Endothelial cell of hepatic sinusoid (primary cell): ENCODE measurements around the gene SPATA16.

Source experiments
- in situ Hi-C: cut with HindIII; loops from 2 replicates; pipeline ENCODE4 v1.10.0; 2017; ENCODE audit warnings: low sequenced_read_pairs

SPATA16 gene

GRCh38 chr3:172844428-172844827, 296.6 kb downstream of the SPATA16 start:
- in situ Hi-C loops: no loop called here

DNA sequence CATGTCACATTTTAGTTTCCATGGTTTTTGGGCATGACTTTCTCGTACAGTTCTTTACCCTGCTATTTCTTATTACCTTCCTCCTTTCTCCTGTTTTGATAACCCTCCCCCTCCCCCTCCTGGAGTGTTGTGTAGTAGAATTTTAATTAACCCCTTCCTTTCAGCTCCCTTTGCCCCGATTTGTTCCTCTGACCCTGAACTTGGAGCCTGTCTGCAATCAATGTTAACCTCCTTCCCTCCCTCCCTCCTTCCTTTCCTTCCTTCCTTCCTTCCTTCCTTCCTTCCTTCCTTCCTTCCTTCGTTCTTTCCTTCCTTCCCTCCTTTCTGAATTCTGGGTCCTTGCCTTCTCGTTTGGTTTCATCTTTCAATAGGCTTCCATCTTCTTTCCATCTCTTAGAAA, 300.1 kb downstream of the SPATA16 start:
- in situ Hi-C loops: no loop called here

- in situ Hi-C loops: no loop called here
Observed at GRCh38 chr3:172840463-172840862, 300.6 kb downstream of the SPATA16 start.

GRCh38 chr3:172839679-172840078, 301.4 kb downstream of the SPATA16 start:
- in situ Hi-C loops: no loop called here
